GM19397 (cell line): ENCODE results near the gene BANF1.

Source experiments
- ATAC-seq: cut with Tn5 transposase; IDR thresholded peaks from one replicate; pipeline ENCODE4 v1.9.1; 2021; ENCODE audit warnings: mild to moderate bottlenecking, moderate library complexity; ENCODE audit not compliant: unreplicated experiment

BANF1 gene

GRCh38 chr11:66001942-66002647, at the start of gene BANF1, which contains the start of gene EIF1AD:
BANF1 (plus strand) TSS chr11:66002503; CDS start chr11:66003251, 748 bp downstream.
EIF1AD (minus strand) TSS chr11:66002157; CDS start chr11:66000389, 1,768 bp downstream.
- peak; percentile 66 for ATAC-seq

- no peak for ATAC-seq
Measured at GRCh38 chr11:65953471-65953870, 48.8 kb upstream of the BANF1 start.

GRCh38 chr11:65954771-65955170, 47.5 kb upstream of the BANF1 start:
- ATAC-seq: no peak

GRCh38 chr11:65958291-65958690, 44.0 kb upstream of the BANF1 start:
- ATAC-seq: no peak

- no peak for ATAC-seq
Measured at GRCh38 chr11:65958774-65959420, 43.4 kb upstream of the BANF1 start.

GRCh38 chr11:65960824-65961266, 41.5 kb upstream of the BANF1 start:
- ATAC-seq: no peak

GRCh38 chr11:65961267-65962140, 40.8 kb upstream of the BANF1 start, which contains the start of gene SART1:
SART1 (plus strand) TSS chr11:65961734; CDS start chr11:65961781, 47 bp downstream.
- ATAC-seq: peak; percentile 85

GRCh38 chr11:65962141-65962564, 40.1 kb upstream of the BANF1 start:
- ATAC-seq: no peak

- ATAC-seq: no peak
Measured at GRCh38 chr11:65964906-65965305, 37.4 kb upstream of the BANF1 start.

GRCh38 chr11:65965986-65966762, 36.1 kb upstream of the BANF1 start:
- no peak for ATAC-seq

GRCh38 chr11:65967329-65967934, 34.9 kb upstream of the BANF1 start:
- ATAC-seq: no peak

GRCh38 chr11:65968600-65969482, 33.5 kb upstream of the BANF1 start:
- no peak for ATAC-seq

GRCh38 chr11:65972116-65972515, 30.2 kb upstream of the BANF1 start:
- ATAC-seq: no peak

- ATAC-seq: no peak
Measured at GRCh38 chr11:65973439-65974110, 28.7 kb upstream of the BANF1 start.

- no peak for ATAC-seq
Measured at GRCh38 chr11:65975771-65976170, 26.5 kb upstream of the BANF1 start.

GRCh38 chr11:65976216-65977176, 25.8 kb upstream of the BANF1 start:
- no peak for ATAC-seq

- no peak for ATAC-seq
Measured at GRCh38 chr11:65977621-65978390, 24.5 kb upstream of the BANF1 start.
